Stimulated activated CD8-positive, alpha-beta memory T cell treated with anti-CD3 and anti-CD28 coated beads, Interleukin-12 subunit alpha, Interleukin-12 subunit beta, amount 100 ng/mL, for 24 hours (primary cell): Measurements from ENCODE around the gene ADGRG3.
"Not testable (repeated sequence)": the region's sequence is repeated elsewhere in the genome, so short reads cannot be mapped to it uniquely, and the experiment has no call there.

ENCODE experiments used
- DNase-seq: peaks from one replicate; pipeline ENCODE4 v3.0.0-alpha.2; 2020; ENCODE audit errors: extremely low read depth

Gene ADGRG3

GRCh38 chr16:57663917-57664661 lies 4.0 kb upstream of the ADGRG3 start:
- DNase-seq, result no peak

DNA sequence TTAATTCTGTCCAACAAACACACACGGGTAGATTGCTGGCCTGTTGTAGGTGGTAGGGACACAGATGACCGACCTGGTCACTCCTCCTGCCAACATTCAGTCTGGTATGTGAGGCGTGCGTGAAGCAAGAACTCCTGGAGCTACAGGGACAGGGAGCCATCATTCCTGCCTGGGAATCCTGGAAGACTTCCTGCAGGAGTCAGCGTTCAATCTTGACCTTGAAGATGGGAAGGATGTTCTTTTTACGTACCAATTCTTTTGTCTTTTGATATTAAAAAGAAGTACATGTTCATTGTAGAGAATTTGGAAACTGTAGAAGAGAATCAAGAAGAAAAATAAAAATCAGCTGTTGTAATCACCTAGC lies 3.5 kb upstream of the ADGRG3 start:
- DNase-seq, result no peak

DNA sequence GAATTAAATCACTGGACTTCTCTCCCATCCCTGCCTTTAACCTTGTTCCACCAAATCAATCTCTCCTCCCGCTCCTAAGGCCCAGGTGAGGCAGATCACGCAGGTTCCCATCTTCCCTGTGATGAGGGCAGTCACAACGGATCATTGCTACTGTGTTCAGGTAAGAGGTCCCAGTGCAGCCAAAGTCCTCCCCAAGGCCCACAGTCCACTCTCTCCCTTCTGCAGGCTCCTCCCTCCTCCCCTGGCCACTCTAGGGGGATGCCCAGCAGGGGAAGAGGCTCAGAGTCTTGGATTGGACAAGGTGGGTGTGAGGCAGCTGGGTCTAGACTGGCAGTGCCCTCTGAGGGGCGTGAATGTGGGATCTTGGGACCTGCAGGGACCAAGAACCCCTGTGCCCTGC lies 2.6 kb upstream of the ADGRG3 start:
- DNase-seq, result no peak

GRCh38 chr16:57666353-57667047 lies 1.6 kb upstream of the ADGRG3 start:
- DNase-seq, result no peak

GRCh38 chr16:57667048-57667525 lies 1.0 kb upstream of the ADGRG3 start:
- DNase-seq, result no peak

DNA sequence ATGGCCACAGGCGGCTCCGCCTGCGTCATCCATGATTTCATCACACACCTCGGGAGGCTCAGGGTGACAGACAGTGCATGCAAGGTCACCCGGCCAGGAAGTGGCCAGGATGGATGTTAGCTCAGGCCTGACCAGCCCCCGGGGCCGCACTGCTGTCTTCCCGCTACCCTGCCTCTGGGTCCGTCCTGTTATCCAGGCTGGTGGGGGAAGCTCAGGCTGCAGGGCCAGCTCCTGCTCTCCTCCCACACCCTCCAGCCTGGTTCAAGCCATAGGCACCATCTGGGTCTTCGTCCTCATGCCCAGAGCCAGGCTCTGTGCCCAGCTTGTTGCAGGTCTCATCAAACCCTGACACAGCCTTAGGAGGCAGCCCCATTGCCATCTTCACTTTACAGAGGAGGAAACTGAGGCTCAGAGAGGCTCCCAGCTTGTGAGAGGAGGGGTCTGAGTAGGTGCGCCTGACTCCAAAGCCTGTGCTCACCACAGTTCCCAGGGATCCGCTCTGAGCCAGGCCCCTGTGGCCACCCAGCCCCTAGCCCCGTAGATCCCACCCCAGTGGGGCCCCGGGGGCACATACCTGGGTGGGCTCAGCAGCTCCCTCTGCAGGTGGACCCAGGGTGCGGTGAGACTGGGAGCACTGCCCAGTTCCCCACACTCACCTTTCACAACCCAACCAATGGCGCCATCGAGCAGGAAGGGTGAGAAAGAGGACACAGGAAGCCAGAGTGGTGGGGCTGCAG lies 412 bp upstream of the ADGRG3 start:
- DNase-seq, result no peak

DNA sequence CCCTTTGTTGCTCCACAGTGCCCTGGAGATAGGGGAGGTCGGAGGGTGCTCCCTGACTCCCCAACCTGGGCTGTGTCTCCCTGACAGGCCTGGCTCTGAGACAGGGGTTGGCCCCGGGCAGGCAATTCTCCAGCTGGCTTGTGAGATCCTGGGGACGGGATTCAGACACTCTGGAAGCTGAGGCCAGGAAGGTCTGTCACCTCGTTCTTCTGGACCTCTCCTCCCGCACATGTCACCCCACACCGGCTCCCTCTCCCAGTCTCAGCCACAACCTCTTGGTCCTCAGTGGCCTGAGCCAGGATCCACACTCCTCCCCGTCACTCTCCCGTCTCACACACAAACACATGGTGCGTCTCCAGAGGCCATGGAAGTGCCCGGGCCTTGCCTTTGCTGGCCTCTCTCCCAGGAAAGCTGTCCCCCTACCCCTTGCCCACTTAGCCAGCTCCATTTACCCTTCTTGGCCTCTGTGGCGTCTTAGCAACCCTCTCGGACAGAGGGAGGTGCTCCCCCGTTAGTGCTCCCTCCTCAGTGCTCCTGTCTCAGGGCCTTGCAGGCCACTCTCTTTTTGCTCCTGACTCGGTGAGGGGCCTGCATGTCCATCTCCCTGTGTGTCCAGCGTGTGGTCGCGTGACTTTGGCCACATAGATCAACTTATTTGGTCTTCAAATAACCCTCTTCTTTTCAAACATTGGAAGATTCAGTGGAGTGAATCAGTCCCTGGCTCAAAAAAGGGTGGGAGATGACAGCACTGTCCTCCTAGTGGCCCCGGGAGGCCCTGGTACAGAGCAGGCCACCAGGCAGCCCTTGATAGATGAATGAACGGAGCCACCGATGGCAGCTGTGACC lies 747 bp downstream of the ADGRG3 start:
- no peak for DNase-seq

- DNase-seq, result no peak
These were observed 1.5 kb downstream of the ADGRG3 start for GRCh38 chr16:57669476-57670162.

- DNase-seq, result no peak
These were observed 2.1 kb downstream of the ADGRG3 start for GRCh38 chr16:57670196-57670595.

GRCh38 chr16:57671451-57671850 lies 3.3 kb downstream of the ADGRG3 start:
- not testable (repeated sequence) for DNase-seq

- DNase-seq, result no peak
These were observed 4.3 kb downstream of the ADGRG3 start for GRCh38 chr16:57672416-57672815.

DNA sequence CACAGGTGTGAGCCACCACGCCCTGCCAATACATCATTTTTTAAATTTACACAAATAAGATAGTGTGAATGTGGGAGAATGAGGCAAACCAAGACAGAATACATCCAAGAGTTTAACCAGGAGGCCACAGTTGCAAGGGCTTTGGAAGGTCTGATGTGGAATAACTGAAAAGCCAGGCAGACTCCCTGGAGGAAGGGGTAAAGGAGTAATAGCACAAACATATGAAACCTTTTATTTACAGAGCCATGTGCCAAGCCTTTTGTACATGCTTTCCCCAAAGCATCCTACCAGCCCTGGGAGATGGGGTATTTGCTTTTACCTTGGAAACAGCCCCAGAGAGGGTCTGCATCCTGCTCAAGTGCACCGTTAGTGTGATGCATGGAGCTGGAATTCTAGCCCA lies 4.7 kb downstream of the ADGRG3 start:
- DNase-seq, result no peak

- no peak for DNase-seq
These were observed 7.8 kb downstream of the ADGRG3 start for GRCh38 chr16:57675741-57676551.

DNA sequence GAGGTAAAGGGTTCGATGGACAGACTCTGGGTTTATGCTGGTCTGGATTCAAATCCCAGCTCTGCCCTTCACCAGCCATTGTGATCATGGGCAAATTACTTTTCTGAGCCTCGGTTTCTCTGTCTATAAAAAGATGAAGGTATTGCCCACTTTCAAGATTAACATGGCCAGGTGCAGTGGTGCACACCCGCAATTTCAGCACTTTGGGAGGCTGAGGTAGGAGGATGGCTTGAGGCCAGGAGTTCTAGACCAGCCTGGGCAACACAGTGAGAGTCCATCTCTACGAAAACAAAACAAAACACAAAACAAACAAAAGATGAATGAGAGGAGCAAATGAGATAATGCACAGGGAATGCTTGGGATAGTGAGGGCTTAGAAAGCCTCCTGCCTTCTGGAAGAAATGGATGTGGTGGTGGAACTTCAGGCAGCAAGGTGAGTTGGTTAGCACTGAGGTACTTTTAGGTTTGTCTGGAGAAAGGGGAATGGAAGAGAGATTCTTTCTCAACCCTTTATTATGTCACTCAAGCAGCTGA lies 8.5 kb downstream of the ADGRG3 start:
- no peak for DNase-seq

DNA sequence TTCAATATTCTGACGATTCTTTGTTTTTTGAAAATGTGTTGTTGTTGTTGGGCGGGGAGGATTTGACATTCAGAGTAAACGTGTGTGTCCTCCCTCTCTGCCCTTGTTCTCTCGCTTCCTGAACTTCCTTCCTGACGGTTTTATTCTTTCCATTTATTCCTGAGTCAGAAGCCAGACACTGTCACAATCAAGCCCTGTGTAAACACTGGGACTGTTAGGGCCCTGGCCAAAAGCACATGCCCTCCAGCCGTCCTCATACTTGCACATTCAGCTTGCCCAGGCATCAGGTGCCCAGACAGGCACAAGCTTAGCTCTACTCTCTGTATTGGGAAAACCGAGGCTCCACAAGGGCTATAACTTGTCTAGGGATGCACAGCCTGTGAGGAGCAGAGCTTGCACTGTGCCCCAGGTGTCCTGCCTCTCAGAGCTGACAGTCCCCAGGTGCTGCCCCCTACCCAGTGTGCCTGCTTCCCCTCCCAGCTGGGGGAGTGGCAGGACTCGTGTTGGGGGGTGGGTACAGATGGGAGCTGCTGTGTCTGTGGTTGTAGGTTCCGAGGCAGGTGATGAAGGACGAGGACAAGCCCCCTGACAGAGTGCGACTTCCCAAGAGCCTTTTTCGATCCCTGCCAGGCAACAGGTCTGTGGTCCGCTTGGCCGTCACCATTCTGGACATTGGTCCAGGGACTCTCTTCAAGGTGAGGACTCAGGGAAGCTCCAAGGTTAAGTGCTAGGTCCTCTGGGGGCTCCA lies 9.7 kb downstream of the ADGRG3 start:
- DNase-seq, result no peak

DNA sequence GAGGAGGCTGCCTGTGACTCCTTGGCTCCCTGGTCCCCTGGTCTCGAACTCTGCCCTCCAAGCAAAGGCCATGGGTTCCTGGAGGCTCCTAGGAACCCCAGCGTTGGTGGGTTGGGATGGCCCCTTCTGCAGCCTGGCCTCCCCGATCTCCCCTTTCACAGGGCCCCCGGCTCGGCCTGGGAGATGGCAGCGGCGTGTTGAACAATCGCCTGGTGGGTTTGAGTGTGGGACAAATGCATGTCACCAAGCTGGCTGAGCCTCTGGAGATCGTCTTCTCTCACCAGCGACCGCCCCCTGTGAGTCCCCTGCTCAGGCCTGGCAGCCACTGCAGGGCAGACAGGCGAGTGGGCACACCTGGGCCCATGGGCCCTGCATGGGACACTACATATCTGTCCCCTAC lies 10.9 kb downstream of the ADGRG3 start:
- DNase-seq, result no peak

GRCh38 chr16:57679767-57680482 lies 11.8 kb downstream of the ADGRG3 start:
- no peak for DNase-seq

DNA sequence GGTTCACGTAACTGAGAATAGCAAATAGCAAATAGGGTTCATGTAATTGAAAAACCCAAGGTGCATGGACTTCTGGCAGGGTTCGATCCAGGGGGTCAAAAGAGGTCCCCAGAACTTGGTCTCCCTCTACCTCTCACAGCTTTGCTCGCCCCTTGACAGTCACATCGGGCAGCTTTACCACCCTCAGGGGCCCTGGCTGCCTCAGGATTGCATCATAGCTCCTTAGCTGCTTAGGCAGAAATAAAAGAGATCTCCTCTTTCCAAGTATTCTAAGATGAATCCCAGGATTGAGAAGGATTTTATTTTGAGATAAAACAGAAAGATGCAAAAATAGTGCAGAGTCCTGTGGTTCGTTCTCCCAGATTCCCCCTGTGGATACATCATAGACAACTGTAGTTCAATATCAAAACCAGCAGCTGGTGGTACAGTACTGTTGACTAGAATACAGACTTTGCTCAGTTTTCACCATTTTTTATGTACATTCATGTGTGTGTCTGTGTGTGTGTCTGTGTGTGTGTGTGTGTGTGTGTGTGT lies 12.8 kb downstream of the ADGRG3 start:
- DNase-seq, result no peak
